Activated CD8-positive, alpha-beta T cell treated with anti-CD3 and anti-CD28 coated beads for 36 hours (primary cell): ENCODE results near the gene PCNX2. TPM values are rescaled to one million over a fixed set of nuclear protein-coding genes. Genes with fewer than 3 reads are reported as not detected.

Source experiments
- ATAC-seq: fragments of 200-7000 bp; cut with Tn5 transposase; one replicate; pipeline ENCODE4 v1.10.0; 2021; ENCODE audit warnings: mild to moderate bottlenecking, moderate library complexity
- CTCF ChIA-PET: fragments of 350-600 bp; sonication (Branson Sonifier 250); formaldehyde crosslinking; loops from one replicate; lab custom pipeline; 2021; ENCODE audit warnings: antibody characterized with exemption; lab: Charles Lee
- POLR2A ChIA-PET: fragments of 350-600 bp; sonication (Branson Sonifier 250); formaldehyde crosslinking; loops from one replicate; lab custom pipeline; 2021; ENCODE audit warnings: antibody characterized with exemption; lab: Charles Lee
- DNase-seq: peaks from one replicate; pipeline ENCODE4 v3.0.0-alpha.2; 2020
- H3K27ac Mint-ChIP-seq: one replicate; pipeline ENCODE4 v1.8.0; 2021; ENCODE audit warnings: mild to moderate bottlenecking, mixed read lengths
- H3K27me3 Mint-ChIP-seq: one replicate; pipeline ENCODE4 v1.8.0; 2021; ENCODE audit warnings: mixed read lengths
- H3K36me3 Mint-ChIP-seq: one replicate; pipeline ENCODE4 v1.8.0; 2021; ENCODE audit warnings: low read depth, mixed read lengths
- H3K4me1 Mint-ChIP-seq: one replicate; pipeline ENCODE4 v1.8.0; 2021; ENCODE audit warnings: low read depth, mixed read lengths
- H3K4me3 Mint-ChIP-seq: one replicate; pipeline ENCODE4 v1.8.0; 2021; ENCODE audit warnings: mild to moderate bottlenecking, moderate library complexity, mixed read lengths
- H3K9me3 Mint-ChIP-seq: one replicate; pipeline ENCODE4 v1.8.0; 2021; ENCODE audit warnings: mixed read lengths
- intact Hi-C: fragments of 100-400 bp; cut with micrococcal nuclease; formaldehyde crosslinking; loops from one replicate; pipeline ENCODE4 v1.10.0; 2022
- total RNA-seq, 2 experiments: library from RNA; stranded (reverse); gene quantifications; one replicate each; pipeline ENCODE4 v1.2.3, GENCODE V29; 2021
- TF ChIP-seq, protein P1 (sequence below): fragments of 200-600 bp; IDR thresholded peaks from one replicate; pipeline ENCODE4 v1.8.0; 2022; ENCODE audit warnings: antibody characterized with exemption, mild to moderate bottlenecking

PCNX2 gene
- total RNA-seq, 2 experiments from 2014 or later, result 14.4 to 14.9 TPM

DNA sequence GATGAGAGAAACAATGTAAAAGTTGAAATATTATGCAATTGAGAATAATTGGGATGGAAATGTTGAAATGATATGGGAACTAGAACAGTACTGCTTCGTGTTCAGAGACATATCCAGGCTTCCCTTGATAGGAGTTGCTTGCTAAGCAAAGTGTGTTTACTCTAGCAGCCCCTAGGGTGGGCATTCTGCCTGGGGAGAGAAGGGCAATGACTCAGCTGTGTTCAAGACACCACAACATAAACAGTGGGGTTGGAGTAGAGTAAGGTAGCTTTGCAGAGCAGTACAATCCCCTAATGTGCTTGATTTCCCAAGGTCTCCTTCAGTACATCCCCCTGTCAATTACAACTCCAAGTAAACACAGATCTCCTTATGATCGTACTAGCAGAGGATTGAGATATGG, 4.8 kb upstream of the PCNX2 start:
- ChIA-PET CTCF (no interaction called here), POLR2A (interaction anchor here (0.5 kb wide), 1 partner anchor 1428 kb away, joined by 3 read pairs; no protein-coding TSS in a partner anchor)
- peaks cover 4% of the 10 kb centered on the region for H3K4me1 Mint-ChIP-seq
- H3K4me3 Mint-ChIP-seq, result no peak overlapping the region
- H3K27ac Mint-ChIP-seq, result no peak overlapping the region
- no peaks in the 10 kb centered on the region for H3K36me3 Mint-ChIP-seq
- TF ChIP-seq, protein P1, sequence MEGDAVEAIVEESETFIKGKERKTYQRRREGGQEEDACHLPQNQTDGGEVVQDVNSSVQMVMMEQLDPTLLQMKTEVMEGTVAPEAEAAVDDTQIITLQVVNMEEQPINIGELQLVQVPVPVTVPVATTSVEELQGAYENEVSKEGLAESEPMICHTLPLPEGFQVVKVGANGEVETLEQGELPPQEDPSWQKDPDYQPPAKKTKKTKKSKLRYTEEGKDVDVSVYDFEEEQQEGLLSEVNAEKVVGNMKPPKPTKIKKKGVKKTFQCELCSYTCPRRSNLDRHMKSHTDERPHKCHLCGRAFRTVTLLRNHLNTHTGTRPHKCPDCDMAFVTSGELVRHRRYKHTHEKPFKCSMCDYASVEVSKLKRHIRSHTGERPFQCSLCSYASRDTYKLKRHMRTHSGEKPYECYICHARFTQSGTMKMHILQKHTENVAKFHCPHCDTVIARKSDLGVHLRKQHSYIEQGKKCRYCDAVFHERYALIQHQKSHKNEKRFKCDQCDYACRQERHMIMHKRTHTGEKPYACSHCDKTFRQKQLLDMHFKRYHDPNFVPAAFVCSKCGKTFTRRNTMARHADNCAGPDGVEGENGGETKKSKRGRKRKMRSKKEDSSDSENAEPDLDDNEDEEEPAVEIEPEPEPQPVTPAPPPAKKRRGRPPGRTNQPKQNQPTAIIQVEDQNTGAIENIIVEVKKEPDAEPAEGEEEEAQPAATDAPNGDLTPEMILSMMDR, result no peak
- H3K9me3 Mint-ChIP-seq, result no peaks in the 10 kb centered on the region
- no peak for DNase-seq
- ATAC-seq, result no peak
- H3K27me3 Mint-ChIP-seq, result peaks cover 3% of the 10 kb centered on the region
- intact Hi-C loops, result loop anchor here (5.0 to 10.0 kb wide), 2 partner anchors 494 to 767 kb away; no protein-coding TSS in a partner anchor

DNA sequence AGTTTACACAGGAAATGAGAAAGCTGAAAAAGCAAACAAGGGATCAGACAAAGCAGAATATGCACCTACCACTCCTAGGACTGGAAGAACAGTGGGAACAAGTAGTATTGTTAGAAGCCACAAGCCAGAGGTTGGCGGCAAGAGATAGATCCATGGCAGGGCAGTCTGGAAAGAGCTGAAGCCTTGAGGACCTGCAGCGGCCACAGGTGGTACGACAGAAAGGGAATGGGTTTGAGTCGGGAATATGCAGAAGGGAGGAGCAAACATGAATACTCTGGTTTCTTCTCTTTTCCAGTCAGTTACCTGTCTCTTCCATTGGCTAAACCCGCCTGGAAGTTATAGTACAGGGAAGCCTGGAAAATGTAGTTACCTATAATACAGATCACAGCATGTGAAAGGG, 3.9 kb upstream of the PCNX2 start:
- ATAC-seq (no peak), DNase-seq (no peak)
- H3K27ac Mint-ChIP-seq, result no peak overlapping the region
- TF ChIP-seq, protein P1, result no peak
- intact Hi-C loops, result no loop called here
- no peaks in the 10 kb centered on the region for H3K36me3 Mint-ChIP-seq
- H3K27me3 Mint-ChIP-seq, result peaks cover 1% of the 10 kb centered on the region
- ChIA-PET POLR2A (no interaction called here), CTCF (no interaction called here)
- H3K4me3 Mint-ChIP-seq, result no peak overlapping the region
- peaks cover 11% of the 10 kb centered on the region for H3K4me1 Mint-ChIP-seq
- H3K9me3 Mint-ChIP-seq, result no peaks in the 10 kb centered on the region

DNA sequence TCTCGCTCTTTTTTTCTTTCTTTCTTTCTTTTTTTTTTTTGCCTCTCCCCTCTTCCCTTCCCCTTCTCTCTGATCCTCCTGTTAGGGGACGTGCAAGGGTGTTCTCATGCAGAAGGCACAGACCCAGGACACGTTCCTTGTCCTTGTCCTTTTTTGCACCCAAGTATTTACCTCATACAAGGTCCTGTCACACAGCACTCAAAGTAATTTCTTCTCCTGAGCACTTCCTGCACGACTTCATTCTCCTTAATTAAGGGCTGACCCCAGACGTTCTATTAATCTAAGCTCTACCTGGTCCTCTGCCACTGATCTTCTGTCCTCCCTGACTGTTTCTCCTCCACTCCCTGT, 424 bp upstream of the PCNX2 start:
- H3K4me1 Mint-ChIP-seq, result peaks cover 29% of the 10 kb centered on the region
- CTCF ChIA-PET, result interaction anchor here (1.1 kb wide), 2 partner anchors 10 to 1031 kb away, joined by 3 to 10 read pairs; no protein-coding TSS in a partner anchor
- POLR2A ChIA-PET, result interaction anchor here (0.7 to 1.1 kb wide), 2 partner anchors 40 to 310 kb away, joined by 3 read pairs; no protein-coding TSS in a partner anchor
- peak overlapping the region; percentile 88 for H3K4me3 Mint-ChIP-seq
- no peaks in the 10 kb centered on the region for H3K27me3 Mint-ChIP-seq
- ATAC-seq (no peak), DNase-seq (no peak)
- intact Hi-C loops, result loop anchor here (2.0 kb wide), 1 partner anchor 77 kb away; no protein-coding TSS in a partner anchor
- TF ChIP-seq, protein P1, result no peak
- H3K9me3 Mint-ChIP-seq, result no peaks in the 10 kb centered on the region
- H3K27ac Mint-ChIP-seq, result peak overlapping the region; percentile 91
- peaks cover 3% of the 10 kb centered on the region for H3K36me3 Mint-ChIP-seq

DNA sequence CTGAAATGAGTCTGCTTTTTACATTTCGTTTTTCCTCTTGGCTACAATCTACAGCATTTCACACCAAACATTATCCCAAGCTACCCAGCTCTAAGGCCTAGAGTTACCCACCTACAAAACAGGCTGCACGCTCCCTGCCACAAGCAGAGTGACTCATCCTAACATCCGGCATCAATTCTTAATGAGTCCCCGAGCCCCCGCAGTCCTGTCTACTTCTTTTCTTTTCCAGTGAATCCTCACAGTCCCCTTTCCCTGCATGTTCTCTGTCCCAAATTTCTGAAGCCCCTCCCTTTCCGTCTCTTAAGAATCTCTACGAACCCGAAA, 650 bp downstream of the PCNX2 start:
- no peaks in the 10 kb centered on the region for H3K9me3 Mint-ChIP-seq
- no peaks in the 10 kb centered on the region for H3K27me3 Mint-ChIP-seq
- POLR2A ChIA-PET, result interaction anchor here (0.6 to 0.8 kb wide), 3 partner anchors 34 to 155 kb away, joined by 3 to 5 read pairs (median 3); no protein-coding TSS in a partner anchor
- CTCF ChIA-PET, result interaction anchor here (1.3 kb wide), 1 partner anchor 10 kb away, joined by 3 read pairs; no protein-coding TSS in a partner anchor
- DNase-seq (peak; percentile 71), ATAC-seq (peak; percentile 79)
- peaks cover 29% of the 10 kb centered on the region for H3K4me1 Mint-ChIP-seq
- peak overlapping the region; percentile 88 for H3K27ac Mint-ChIP-seq
- peaks cover 3% of the 10 kb centered on the region for H3K36me3 Mint-ChIP-seq
- intact Hi-C loops, result no loop called here
- TF ChIP-seq, protein P1, result no peak
- H3K4me3 Mint-ChIP-seq, result peak overlapping the region; percentile 88

DNA sequence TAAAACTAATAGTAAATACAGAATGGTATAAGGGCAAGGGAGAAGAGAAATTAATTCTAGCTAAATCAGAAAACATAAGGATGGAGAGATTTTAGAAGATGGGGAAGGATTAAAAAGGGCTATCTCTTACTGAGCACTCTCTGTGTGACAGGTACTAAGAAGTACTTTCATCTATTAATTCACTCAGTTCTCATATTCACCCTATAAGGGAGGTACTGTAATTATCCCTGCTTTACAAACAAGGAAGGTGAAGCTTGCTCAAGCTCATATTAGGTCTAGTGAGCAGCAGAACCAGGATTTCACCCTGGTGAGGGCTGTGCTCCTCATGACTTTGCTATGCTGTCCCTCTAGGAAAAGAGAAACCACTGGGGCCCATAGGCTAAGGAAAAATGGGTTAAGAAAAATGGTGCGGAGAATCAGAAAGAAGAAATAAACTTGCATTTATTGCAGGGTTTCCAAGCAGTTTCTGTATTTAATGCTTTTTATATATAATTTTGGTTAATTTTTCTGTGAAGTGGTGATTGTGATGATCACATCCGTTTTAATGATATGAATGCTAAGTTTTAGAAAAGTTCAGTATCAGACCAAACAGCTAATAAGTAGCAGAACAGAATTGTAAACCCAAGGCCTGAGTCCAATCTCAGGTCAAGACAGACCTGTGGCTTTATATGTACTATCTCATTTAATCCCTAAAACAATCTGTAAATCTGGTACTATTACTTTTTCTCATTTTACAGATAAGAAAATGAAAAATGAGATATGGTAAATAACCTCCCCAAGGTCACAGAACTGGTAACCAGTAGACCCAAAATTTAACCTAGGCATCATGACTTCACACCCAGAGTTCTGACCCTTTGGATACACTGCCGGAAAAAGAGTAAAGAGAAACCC, 1.7 kb downstream of the PCNX2 start:
- no peaks in the 10 kb centered on the region for H3K9me3 Mint-ChIP-seq
- POLR2A ChIA-PET, result no interaction called here
- peaks cover 29% of the 10 kb centered on the region for H3K4me1 Mint-ChIP-seq
- CTCF ChIA-PET, result interaction anchor here (1.3 to 1.5 kb wide), 2 partner anchors 11 kb away, joined by 3 to 7 read pairs; no protein-coding TSS in a partner anchor
- no peak for DNase-seq
- peak overlapping the region; percentile 40 for H3K27ac Mint-ChIP-seq
- H3K36me3 Mint-ChIP-seq, result peaks cover 6% of the 10 kb centered on the region
- H3K27me3 Mint-ChIP-seq, result no peaks in the 10 kb centered on the region
- ATAC-seq, result no peak
- peak overlapping the region; percentile 88 for H3K4me3 Mint-ChIP-seq
- TF ChIP-seq, protein P1, result no peak
- intact Hi-C loops, result no loop called here
